Activated CD4-positive, CD25-positive, alpha-beta regulatory T cell treated with anti-CD3 and anti-CD28 coated beads, Interleukin-2, amount 50 U/mL, for 16 hours (primary cell): Measurements from ENCODE around the gene DNASE1L3.
"Not testable (repeated sequence)": the region's sequence is repeated elsewhere in the genome, so short reads cannot be mapped to it uniquely, and the experiment has no call there.

Experiments
- DNase-seq: peaks from one replicate; pipeline ENCODE4 v3.0.0-alpha.2; 2020; ENCODE audit warnings: low read depth, low spot score

DNASE1L3 gene

DNA sequence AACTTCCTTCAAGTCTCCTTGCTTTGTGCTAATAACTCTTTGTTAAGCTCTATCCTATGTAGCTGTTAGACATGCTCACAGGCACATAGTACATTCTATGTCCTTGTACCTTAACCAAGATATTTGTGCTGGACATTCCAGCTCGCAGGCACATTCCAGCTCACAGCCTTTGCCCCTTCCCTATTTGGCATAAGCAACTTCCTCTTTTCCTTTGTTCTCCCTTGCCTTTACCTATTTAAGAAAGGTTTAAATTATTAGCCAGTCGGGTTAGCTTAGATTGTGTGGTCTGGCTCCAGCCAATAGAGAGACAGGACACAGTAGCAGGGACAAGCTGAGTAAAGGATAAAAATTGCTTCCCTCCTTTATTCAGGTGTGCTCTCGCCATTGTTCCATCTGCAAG is 9.3 kb downstream of the DNASE1L3 start:
- not testable (repeated sequence) for DNase-seq

- no peak for DNase-seq
Observed at GRCh38 chr3:58200846-58201355, 9.9 kb downstream of the DNASE1L3 start.

- DNase-seq = no peak
Observed at GRCh38 chr3:58200121-58200709, 10.6 kb downstream of the DNASE1L3 start.

- DNase-seq = no peak
Observed at GRCh38 chr3:58198804-58199203, 12.0 kb downstream of the DNASE1L3 start.

DNA sequence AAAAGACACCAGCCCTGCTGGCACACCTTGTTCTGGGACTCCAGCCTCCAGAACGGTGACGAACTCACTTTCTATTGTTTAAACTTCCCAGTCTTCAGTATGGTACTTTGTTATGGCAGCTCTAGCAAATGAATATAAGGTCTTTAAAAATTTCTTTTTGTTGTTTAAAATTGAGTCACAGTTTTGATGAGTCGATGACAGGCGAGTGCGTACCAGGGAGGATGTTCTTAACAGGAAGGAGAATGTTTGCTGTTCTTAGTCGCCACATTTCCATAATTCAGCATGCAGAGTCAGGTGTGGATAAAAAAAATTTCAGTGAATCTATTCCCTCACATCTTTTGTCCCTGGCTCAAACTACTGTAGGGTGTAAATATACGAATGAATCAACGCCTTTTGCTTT is 12.4 kb downstream of the DNASE1L3 start:
- DNase-seq = no peak

DNA sequence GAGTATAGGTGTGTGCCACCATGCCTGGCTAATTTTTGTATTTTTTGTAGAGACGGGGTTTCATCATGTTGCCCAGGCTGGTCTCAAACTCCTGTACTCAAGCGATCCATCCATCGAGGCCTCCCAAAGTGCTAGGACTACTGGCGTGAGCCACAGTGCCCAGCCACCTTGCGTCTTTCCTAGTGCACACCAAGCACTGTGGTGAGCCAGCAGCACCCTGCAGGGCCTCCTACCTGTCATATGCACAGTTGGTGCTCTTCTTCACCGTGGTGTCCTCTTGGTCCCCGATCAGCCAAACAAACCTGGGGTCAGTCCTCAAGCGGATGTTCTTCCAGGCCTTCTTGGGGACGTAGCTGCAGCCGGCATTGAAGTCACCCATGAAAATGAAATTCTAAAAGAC is 13.2 kb downstream of the DNASE1L3 start:
- DNase-seq = no peak

DNA sequence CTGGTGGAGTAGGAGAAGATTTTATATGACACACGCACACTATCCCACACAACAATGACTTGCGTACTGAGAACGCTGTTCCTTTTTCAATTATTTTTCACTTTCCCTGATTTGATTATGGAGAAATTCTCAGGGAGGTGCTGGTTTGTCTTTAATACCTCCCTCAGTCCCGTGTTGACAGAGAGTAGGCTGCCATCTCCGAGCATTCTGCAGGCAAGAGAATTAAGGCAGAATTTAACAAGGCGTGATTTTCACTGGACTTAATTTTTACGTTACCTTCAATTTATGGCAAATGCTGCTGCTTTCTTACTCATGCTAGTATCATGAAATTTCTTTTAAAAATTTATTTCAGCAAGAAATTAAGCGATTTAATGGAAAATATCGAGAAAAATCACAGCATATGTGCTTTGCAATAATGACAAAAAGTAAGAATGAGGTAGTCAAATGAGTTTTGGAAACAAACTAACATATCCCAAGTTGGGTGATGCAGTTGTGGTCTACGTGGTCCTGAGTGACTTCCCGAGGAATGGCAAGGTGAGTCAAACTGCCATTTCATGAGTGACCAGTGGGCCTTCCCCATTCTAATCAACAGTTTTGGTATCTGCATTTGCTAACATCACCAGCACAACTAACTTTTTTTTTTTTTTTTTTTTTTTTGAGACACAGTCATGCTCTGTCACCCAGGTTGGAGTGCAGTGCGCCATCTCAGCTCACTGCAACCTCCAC is 16.9 kb downstream of the DNASE1L3 start:
- DNase-seq = no peak

DNA sequence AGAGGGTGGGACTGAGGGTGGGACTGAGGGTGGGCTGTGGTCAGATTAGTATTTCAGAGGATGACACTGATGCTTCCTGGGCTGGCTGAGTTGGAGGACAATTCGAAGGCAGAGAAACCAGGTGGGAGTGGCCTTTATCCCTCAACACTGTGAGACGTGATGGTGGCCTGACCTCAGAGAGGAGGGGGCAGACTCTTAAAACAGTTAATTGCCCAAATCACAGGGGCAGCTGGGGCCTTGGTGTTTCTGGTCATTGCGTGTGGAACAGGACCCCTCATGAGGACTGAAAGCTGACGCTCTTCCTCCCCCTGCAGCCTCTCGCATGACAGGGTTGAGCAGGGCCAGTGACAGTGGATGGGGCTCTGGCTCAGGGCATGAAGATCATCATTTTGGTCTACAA is 18.7 kb downstream of the DNASE1L3 start:
- DNase-seq = no peak

- DNase-seq = no peak
Observed at GRCh38 chr3:58191361-58191991, 19.3 kb downstream of the DNASE1L3 start.

DNA sequence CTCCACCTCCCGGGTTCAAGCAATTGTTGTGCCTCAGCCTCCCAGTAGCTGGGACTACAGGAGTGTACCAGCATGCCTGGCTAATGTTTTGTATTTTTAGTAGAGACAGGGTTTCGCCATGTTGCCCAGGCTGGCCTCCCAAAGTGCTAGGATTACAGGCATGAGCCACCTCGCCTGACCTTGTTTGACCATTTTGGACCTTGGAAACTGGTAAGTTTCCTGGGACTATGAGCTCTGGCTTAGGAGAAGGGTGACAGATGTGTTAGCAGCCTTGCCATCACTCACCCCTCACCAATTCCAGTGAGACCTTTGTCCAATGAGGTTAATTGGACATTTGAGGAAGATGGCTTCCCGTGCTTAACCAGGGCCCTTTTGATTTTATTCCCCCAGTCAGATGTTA is 19.9 kb downstream of the DNASE1L3 start:
- no peak for DNase-seq

- no peak for DNase-seq
Observed at GRCh38 chr3:58190291-58190690, 20.5 kb downstream of the DNASE1L3 start.

GRCh38 chr3:58189691-58190090 is 21.1 kb downstream of the DNASE1L3 start:
- no peak for DNase-seq

GRCh38 chr3:58188921-58189451 is 21.8 kb downstream of the DNASE1L3 start:
- DNase-seq = no peak

DNA sequence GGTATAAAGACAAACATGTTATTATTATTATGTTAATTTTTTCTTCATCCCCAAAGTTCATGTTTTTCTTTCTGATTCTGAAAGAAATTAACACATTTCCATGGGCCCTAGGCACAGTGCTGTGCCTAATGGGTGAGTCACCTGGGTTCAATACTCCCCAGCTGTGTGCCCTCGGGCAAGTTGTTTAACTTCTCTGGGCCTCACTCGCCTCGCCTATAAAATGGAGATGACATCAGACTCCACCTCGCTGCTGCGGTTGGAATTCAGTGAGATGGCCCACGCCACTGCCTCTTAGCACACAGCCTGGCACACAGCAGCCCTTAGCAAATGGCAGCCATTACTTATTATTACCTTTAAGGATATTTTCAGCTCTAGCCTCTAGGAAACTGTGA is 22.6 kb downstream of the DNASE1L3 start:
- no peak for DNase-seq

DNA sequence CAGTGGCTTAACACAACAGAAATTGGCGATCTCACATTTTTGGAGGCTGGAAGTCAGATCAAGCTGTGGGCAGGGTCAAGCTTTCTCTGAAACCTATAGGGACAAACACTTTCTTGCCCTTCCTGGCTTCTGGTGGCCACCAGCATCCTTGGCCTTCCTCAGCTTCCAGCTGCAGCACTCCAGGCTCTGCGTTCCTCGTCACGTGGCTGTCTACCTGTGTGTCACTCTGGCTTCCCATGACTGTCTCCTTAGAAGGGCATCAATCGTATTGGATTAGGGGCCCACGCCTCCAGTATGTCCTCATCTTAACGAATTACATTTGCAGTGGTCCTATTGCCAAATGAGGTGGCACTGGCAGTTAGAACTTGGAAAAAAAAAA is 25.8 kb downstream of the DNASE1L3 start:
- no peak for DNase-seq

DNA sequence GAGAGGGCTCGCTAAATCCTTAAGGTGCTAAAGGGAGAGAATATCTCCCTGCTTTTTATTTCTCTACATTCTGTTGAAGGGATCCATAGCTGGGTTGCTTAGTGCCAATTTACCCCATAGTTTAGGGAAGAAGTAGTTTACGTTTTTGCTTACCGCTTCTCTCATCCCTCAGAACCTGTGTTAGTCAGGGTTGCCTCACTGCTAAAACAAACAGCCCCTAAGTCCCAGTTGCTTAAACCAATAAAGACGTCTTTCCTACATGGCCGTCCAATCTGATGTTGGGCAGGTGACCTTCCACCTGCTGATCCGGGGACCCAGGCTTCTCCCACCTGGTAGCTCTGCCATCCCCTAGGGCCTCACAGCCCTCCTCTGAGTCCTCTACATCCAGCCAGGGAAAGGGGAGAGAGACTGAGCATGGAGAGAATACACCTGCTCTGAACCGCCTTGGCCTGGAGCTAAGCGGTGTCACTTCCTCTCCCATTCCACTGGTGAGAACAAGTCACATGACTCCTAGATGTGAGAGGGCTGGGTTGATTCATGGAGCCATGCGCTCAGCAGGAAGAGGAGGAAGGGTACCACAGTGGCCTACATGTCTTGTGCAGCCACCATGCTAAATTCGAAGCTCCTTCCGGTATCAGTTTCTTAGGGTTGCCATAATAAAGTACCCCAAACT is 26.3 kb downstream of the DNASE1L3 start:
- DNase-seq = no peak

DNA sequence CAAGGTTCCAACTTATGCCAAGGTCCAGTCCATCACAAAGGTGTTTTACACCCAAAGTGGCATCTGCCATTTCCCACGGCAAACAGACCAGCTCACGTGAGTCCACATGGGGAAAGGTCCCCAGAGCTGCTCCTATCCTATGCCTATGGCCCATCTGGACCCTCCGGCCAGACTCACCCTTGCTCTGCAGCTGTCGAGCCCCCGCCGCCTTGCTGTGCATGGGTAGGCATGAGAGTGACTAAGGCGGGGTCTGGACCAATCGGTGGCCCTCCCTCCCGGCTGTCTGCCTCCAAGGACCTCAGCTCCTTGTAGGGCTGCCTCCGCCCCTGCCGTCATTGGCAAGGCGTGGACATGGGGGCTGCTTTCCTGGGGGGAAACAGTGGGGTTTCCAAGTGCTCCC is 26.9 kb downstream of the DNASE1L3 start:
- no peak for DNase-seq

DNA sequence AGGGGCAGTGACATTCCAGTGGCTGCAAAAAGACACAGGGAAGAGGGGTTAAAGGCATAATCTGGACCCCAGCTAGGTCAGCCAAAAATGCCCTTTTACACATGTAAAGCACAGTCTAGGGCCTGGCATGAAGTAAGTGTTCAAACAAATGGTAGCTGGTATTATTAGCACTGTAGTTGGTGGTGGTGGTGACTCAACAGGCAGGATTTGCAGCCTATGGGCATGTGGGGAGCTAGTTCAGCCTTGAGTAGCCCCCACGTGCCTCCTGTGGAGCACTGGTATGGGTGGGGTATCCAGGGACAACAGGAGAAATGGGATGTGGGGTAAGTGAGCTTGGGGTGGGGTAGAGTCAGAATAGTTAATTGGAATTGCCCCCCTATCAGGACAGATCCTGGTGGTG is 27.6 kb downstream of the DNASE1L3 start:
- no peak for DNase-seq

DNA sequence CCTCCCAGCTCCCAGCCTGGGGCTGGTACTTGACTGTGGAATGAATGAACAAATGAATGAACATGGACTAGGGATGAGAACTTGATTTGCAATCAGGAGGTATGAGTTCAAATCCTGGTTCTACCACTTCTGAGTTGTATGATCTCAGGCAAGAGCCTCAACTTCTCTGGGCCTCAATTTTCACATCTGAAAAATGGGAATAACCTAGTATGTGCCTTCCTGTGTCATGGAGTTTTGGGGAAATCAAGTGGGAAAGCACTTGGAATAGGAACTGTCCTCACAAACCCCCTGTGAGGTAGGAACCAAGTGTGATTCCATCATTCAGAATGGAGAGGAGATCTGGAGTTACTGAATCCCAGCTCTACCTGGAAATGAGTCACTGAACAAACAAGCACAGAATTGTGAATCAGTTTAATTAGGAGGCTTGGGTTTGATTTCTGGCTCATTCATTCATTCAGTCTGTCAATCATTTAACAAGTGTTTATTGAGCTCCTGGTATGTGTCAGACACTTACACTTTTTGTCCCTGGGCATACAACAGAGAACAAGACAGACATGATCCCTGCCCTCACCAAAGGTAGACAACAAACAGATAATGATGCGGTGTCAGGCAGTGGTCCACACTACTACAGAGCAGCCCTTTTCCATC is 29.7 kb downstream of the DNASE1L3 start:
- DNase-seq = no peak

GRCh38 chr3:58180099-58180880 is 30.5 kb downstream of the DNASE1L3 start:
- no peak for DNase-seq
